ENCODE measurements around the gene EVL.

Gene EVL

DNA sequence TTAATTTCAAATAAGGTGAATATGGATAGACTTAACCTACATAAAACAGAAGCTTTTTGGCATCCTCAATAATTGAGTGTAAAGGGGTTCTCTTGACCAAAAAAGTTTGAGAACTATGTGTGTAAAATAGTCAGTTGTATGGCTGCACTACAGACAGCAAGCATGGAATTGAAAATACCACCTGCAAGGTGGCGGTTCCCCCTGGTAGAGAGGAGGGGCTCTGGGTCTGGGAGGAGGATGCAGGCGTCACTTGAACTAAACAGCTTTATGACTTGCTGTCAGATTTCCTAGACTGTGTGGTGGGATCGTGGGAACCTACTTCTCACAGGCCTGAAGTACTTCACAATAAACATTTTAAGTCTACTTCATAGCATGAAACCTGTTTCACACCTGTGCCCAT, 6.3 kb downstream of the EVL start:
- TF ChIP-seq, protein P1, sequence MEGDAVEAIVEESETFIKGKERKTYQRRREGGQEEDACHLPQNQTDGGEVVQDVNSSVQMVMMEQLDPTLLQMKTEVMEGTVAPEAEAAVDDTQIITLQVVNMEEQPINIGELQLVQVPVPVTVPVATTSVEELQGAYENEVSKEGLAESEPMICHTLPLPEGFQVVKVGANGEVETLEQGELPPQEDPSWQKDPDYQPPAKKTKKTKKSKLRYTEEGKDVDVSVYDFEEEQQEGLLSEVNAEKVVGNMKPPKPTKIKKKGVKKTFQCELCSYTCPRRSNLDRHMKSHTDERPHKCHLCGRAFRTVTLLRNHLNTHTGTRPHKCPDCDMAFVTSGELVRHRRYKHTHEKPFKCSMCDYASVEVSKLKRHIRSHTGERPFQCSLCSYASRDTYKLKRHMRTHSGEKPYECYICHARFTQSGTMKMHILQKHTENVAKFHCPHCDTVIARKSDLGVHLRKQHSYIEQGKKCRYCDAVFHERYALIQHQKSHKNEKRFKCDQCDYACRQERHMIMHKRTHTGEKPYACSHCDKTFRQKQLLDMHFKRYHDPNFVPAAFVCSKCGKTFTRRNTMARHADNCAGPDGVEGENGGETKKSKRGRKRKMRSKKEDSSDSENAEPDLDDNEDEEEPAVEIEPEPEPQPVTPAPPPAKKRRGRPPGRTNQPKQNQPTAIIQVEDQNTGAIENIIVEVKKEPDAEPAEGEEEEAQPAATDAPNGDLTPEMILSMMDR (IDR thresholded peaks at IDR 0.05; ENCODE audit: control insufficient read depth, extremely low read depth, insufficient read depth): no peak
- no peak overlapping the region for H3K4me3 ChIP-seq (ENCODE audit: low read depth, low read length)
- no peak for DNase-seq (ENCODE audit: low read depth)

DNA sequence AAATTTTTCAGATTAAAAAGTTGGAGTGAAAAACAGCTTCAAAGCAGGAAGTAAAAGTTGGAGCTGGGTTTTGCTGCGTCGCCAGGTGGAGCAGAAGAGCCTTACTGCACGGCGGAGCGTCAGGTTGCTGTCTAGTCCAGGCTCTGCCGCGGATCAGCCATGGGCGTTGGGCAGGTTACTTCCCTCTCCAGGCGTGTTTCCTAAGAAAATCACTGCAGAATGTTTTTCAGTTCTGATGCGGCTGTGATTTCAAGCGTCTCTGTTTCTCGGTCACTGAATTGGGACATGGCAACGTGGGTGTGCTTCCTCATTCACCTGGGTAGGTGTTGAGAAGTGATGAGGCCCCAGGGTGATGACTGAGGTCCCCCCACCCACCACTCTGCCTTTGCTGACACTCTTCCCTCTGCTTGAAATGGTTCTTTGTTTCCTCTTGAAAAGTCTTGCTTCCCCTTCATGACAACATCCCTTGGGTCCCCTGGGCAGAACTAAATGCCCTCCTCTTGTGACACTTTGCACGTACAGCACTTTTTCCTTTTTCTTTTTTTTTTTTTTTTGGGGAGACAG, 7.6 kb downstream of the EVL start:
- no peak for DNase-seq (ENCODE audit: low read depth)
- H3K4me3 ChIP-seq (ENCODE audit: low read depth, low read length): no peak overlapping the region
- TF ChIP-seq, protein P1 (IDR thresholded peaks at IDR 0.05; ENCODE audit: control insufficient read depth, extremely low read depth, insufficient read depth): no peak

- no peak for DNase-seq (ENCODE audit: low read depth)
- TF ChIP-seq, protein P1 (IDR thresholded peaks at IDR 0.05; ENCODE audit: control insufficient read depth, extremely low read depth, insufficient read depth): no peak
- no peak overlapping the region for H3K4me3 ChIP-seq (ENCODE audit: low read depth, low read length)
These were observed 8.6 kb downstream of the EVL start for GRCh38 chr14:100073576-100074430.

GRCh38 chr14:100074431-100075100, 9.3 kb downstream of the EVL start:
- DNase-seq (ENCODE audit: low read depth): no peak
- TF ChIP-seq, protein P1 (IDR thresholded peaks at IDR 0.05; ENCODE audit: control insufficient read depth, extremely low read depth, insufficient read depth): no peak
- no peak overlapping the region for H3K4me3 ChIP-seq (ENCODE audit: low read depth, low read length)

GRCh38 chr14:100075681-100076080, 10.5 kb downstream of the EVL start:
- H3K4me3 ChIP-seq (ENCODE audit: low read depth, low read length): no peak overlapping the region
- no peak for DNase-seq (ENCODE audit: low read depth)
- TF ChIP-seq, protein P1 (IDR thresholded peaks at IDR 0.05; ENCODE audit: control insufficient read depth, extremely low read depth, insufficient read depth): no peak

GRCh38 chr14:100076133-100076532, 10.9 kb downstream of the EVL start:
- no peak for DNase-seq (ENCODE audit: low read depth)
- H3K4me3 ChIP-seq (ENCODE audit: low read depth, low read length): no peak overlapping the region
- TF ChIP-seq, protein P1 (IDR thresholded peaks at IDR 0.05; ENCODE audit: control insufficient read depth, extremely low read depth, insufficient read depth): no peak

Data from LNCaP clone FGC (cell line).